NB4 (cell line): ENCODE data around the gene FRY.

ENCODE experiments used
- DNase-seq: peaks from one replicate; pipeline ENCODE4 v3.0.0; 2010; ENCODE audit warnings: low read depth
- H3K4me3 ChIP-seq: one replicate; pipeline ENCODE4 v1.5.1; 2011; ENCODE audit warnings: mild to moderate bottlenecking, low read depth, low read length, moderate library complexity
- MYC ChIP-seq: IDR thresholded peaks from 2 replicates; pipeline ENCODE4 v1.6.1; 2011; ENCODE audit warnings: low read depth, low read length
- POLR2A ChIP-seq: IDR thresholded peaks from 2 replicates; pipeline ENCODE4 v1.6.1; 2011; ENCODE audit warnings: mild to moderate bottlenecking; ENCODE audit not compliant: insufficient read length; ENCODE audit errors: extremely low read depth
- TF ChIP-seq, protein P1 (sequence below): IDR thresholded peaks from one replicate; pipeline ENCODE4 v1.5.1; 2012; ENCODE audit warnings: low read depth, low read length
- TF ChIP-seq, protein P2 (sequence below): IDR thresholded peaks from 2 replicates; pipeline ENCODE4 v1.6.1; 2011; ENCODE audit warnings: low read depth, low read length

Gene FRY

GRCh38 chr13:32025730-32026129 lies 5.8 kb upstream of the FRY start:
- no peak for DNase-seq
- no peak overlapping the region for H3K4me3 ChIP-seq
- TF ChIP-seq, protein P1, sequence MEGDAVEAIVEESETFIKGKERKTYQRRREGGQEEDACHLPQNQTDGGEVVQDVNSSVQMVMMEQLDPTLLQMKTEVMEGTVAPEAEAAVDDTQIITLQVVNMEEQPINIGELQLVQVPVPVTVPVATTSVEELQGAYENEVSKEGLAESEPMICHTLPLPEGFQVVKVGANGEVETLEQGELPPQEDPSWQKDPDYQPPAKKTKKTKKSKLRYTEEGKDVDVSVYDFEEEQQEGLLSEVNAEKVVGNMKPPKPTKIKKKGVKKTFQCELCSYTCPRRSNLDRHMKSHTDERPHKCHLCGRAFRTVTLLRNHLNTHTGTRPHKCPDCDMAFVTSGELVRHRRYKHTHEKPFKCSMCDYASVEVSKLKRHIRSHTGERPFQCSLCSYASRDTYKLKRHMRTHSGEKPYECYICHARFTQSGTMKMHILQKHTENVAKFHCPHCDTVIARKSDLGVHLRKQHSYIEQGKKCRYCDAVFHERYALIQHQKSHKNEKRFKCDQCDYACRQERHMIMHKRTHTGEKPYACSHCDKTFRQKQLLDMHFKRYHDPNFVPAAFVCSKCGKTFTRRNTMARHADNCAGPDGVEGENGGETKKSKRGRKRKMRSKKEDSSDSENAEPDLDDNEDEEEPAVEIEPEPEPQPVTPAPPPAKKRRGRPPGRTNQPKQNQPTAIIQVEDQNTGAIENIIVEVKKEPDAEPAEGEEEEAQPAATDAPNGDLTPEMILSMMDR = no peak
- TF ChIP-seq POLR2A (no peak), MYC (no peak)
- TF ChIP-seq, protein P2, sequence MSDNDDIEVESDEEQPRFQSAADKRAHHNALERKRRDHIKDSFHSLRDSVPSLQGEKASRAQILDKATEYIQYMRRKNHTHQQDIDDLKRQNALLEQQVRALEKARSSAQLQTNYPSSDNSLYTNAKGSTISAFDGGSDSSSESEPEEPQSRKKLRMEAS = no peak

DNA sequence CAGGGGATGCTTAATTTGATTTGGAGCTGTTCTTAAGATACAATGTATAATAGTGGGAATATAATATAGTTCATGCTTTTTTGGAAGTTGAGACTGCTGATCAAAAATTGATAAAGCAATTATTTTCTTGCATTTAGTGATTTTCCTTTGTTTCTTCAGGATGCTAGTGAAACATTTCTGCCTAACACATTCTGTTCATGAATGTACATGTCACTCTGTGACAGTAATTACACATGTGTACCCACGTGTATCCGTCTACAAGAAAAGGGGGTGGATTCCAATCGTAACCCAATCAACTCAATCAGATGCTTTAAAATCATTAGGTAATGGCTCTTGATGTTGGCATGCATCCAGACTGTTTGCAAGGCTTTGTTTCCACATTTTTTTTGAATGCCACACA lies 5.0 kb upstream of the FRY start:
- no peak overlapping the region for H3K4me3 ChIP-seq
- DNase-seq = no peak
- TF ChIP-seq MYC = no peak
- TF ChIP-seq, protein P2 = no peak
- TF ChIP-seq, protein P1 = no peak
- TF ChIP-seq POLR2A = no peak

GRCh38 chr13:32028711-32029110 lies 2.9 kb upstream of the FRY start:
- TF ChIP-seq POLR2A = no peak
- no peak for TF ChIP-seq MYC
- TF ChIP-seq, protein P2 = no peak
- TF ChIP-seq, protein P1 = no peak
- no peak for DNase-seq
- H3K4me3 ChIP-seq = no peak overlapping the region

GRCh38 chr13:32029684-32030083 lies 1.9 kb upstream of the FRY start:
- DNase-seq = no peak
- TF ChIP-seq MYC (no peak), POLR2A (no peak)
- TF ChIP-seq, protein P1 = no peak
- TF ChIP-seq, protein P2 = no peak
- H3K4me3 ChIP-seq = no peak overlapping the region

DNA sequence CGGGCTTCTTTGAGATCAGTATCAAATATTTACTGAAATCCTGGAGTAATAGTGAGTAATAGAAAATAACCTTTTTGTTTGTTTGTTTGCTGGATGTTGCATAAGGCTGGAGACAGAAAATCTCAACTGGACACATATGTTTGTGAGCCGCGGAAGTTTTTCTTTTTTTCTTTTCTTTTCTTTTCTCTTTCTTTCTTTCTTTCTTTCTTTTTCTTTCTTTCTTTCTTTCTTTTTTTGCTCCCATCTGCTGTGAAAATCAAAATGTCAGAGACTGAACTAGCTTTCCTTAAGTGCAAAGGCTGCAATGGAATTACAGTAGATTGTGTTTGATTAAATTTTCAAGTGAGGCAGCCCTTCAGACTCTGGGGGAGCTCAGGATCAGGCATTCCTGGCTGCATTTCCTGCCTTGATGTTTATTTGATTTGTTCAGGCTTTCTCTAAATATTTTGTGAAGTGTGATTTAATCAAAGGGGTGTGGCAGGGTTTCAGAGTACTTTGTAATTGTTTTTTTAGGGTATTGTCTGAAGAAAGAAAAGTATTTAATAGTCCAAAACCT lies 319 bp downstream of the FRY start:
- TF ChIP-seq, protein P1 = no peak
- TF ChIP-seq, protein P2 = no peak
- TF ChIP-seq MYC (no peak), POLR2A (no peak)
- peak overlapping the region; percentile 82 for H3K4me3 ChIP-seq
- no peak for DNase-seq

DNA sequence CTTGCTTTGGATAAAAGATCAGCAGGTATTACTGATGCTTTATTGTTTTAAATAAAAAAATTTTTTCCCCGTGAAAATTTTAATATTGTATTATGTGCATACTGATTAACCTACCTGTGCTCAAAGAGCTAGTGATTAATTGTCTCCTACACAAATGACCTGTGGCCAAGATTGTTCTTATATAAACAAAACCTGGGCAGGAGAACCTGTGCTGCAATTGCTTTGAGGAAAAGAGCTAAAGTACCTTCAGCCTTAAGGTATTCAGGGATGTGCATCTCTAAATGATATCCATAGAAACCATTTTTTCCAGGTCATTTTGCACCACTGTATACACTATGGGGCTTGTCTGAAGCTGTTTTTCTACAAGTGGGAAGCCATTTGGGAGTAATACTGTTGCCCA lies 1.2 kb downstream of the FRY start:
- no peak for DNase-seq
- TF ChIP-seq, protein P2 = no peak
- no peak for TF ChIP-seq POLR2A
- TF ChIP-seq MYC = no peak
- TF ChIP-seq, protein P1 = no peak
- peak overlapping the region; percentile 82 for H3K4me3 ChIP-seq
